HPDE6-E6E7 (cell line): ENCODE measurements around the gene L3MBTL3.
"Not testable (repeated sequence)": the region's sequence is repeated elsewhere in the genome, so short reads cannot be mapped to it uniquely, and the experiment has no call there.

ENCODE experiments used
- DNase-seq: peaks from one replicate; pipeline ENCODE4 v3.0.0; 2011; ENCODE audit warnings: missing footprints; ENCODE audit errors: extremely low spot score

L3MBTL3 gene

GRCh38 chr6:130138909-130139242 is 120.5 kb downstream of the L3MBTL3 start:
- DNase-seq = no peak

- DNase-seq = no peak
Observed at GRCh38 chr6:130140084-130140483, 121.7 kb downstream of the L3MBTL3 start.

DNA sequence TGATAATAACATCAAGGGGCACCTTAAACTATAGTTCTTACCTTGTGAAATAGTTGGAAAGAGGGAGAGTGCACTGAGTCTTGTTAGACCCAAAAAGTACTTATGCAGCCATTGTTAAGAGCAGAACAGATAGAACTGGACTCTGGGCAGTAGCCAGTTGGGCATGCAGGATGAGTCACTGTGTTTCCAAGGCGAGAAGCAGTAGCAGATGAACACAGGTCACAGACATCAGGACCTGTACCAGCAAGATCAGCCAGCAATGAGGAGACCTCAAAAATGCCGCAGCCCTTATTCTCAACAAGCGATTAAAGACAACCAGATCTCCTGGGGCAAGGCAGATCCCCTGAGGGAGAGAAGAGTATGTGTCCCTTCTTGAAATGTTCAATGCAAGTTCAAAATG is 125.3 kb downstream of the L3MBTL3 start:
- peak; percentile 8 for DNase-seq

GRCh38 chr6:130147111-130147510 is 128.7 kb downstream of the L3MBTL3 start:
- no peak for DNase-seq

DNA sequence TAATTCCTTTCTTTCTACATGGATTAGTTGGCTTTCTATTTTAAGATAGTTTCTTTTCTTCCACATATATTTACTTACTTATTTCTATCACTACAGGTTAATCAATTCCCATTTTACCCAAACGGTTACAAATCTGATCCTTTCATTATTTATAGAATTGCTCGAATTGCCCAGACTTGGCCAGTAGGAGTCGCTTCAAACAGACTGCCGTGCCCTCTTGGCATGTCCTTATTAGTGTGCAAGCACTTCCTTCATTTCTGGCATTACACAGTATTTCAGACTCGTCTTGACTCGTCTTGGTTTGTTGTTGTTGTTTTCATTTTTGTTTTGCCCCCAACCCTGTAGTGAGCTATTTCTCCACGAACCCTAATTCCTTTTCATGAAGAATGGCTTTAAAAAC is 129.8 kb downstream of the L3MBTL3 start:
- no peak for DNase-seq

GRCh38 chr6:130149016-130149415 is 130.6 kb downstream of the L3MBTL3 start:
- DNase-seq = not testable (repeated sequence)

- DNase-seq = no peak
Observed at GRCh38 chr6:130150906-130151305, 132.5 kb downstream of the L3MBTL3 start.

- no peak for DNase-seq
Observed at GRCh38 chr6:130152908-130153510, 134.6 kb downstream of the L3MBTL3 start.

DNA sequence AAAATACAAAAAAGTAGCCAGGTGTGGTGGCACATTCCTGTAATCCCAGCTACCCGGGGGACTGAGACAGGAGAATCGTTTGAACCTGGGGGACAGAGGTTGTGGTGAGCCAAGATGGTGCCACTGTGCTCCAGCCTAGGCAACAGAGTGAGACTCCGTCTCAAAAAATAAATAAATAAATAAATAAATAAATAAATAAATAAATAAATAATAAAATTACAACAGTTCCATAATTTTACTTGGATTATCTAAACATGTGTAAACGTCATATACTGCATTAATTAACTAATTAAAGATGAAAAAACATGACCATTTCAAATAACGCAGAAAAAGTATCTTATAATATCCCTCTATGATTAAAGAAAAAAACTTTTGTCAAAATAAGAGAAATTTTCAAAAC is 138.5 kb downstream of the L3MBTL3 start:
- DNase-seq = no peak

- DNase-seq = no peak
Observed at GRCh38 chr6:130158056-130158455, 139.7 kb downstream of the L3MBTL3 start.

DNA sequence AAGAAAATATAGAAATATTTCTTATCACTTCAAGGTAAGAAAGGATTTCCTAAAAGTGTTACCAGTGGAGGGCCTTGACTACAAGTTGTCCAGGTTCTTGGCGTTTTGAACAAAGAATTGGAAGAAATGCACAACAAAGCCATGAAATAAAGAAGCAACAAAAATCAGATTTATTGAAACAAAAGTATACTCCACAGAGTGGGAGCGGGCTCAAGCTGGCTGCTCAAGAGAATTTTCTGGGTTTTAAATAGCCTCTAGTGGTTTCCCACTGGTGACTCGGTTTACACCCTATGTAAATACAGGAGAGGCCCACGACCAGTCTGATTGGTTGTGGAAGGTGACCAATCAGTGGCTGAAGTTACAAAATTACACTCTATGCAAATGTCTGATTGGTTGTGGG is 140.2 kb downstream of the L3MBTL3 start:
- DNase-seq = no peak

DNA sequence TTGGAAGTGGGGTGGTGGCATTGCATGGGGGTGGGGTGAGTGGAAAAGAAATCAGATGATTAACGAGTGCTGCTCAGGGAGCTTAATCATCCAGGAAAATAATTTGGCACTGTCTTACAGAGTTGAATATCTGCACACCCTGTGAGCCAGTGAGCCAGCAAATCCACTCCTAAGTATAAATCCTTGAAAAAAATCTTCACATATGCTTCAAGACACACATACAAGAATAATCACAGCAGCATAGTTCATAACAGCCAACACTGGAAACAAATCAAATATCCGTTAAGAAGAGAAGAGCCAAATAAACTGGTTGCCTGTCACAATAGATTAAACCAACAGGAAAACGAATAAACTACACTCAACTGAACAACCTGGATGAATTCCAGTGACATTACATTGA is 141.6 kb downstream of the L3MBTL3 start:
- DNase-seq = no peak

- DNase-seq = no peak
Observed at GRCh38 chr6:130161683-130162404, 143.5 kb downstream of the L3MBTL3 start.

GRCh38 chr6:130162421-130162820 is 144.0 kb downstream of the L3MBTL3 start:
- no peak for DNase-seq

DNA sequence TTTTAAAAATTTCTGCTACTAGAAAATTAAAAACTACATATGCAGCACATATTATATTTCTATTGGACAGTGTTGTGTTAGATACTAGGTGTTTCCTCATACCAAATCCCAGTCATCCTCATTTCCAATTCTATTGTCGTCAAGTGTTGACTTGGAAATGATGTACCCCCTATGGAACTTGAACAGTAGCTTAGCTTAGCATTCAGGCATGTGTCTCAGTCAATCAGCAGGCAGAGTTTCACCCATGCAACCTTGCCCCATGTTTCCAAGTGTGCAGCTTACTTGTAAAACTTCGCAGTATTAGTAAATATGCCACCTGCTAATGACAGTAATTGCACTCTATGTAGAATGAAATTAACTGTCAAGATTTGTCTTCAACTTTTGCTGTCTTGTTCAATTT is 144.9 kb downstream of the L3MBTL3 start:
- no peak for DNase-seq

DNA sequence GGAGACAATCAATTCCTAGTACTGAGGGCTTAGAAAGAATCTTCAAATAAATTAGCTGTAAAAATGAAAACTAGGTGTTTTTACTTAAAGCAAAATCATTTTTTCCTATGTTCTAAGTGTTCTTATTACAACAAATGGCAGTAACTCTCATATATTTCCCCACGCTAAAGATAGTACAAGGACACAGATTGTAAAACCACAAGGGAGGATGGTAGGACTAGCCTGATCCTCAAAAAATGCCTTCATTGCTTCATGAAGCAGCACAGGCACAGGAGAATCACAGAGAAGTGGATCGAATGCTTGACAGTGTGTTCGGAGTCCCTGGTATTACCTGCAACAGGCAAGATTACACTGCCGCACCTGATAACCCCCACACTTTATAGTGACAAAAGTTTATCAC is 145.9 kb downstream of the L3MBTL3 start:
- no peak for DNase-seq

DNA sequence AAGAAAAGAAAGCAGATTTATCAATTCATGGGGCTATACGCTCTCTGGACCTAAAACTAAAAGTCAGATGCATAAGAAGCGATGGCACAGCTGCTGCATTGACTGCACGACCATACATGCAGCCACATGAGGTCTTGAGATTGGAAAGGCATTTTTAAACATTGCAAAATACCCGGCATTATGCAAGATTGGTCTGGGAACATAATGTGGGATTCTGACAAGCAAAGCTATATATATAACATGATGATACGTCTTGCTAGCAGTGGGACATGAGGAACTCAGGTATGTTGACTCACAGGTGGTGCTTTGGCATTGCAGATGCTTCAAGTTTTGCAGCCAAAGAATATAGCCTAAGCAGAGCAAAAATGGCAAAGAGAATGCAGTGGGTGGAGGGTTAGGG is 149.3 kb downstream of the L3MBTL3 start:
- peak; percentile 37 for DNase-seq

- not testable (repeated sequence) for DNase-seq
Observed at GRCh38 chr6:130170160-130170559, 151.8 kb downstream of the L3MBTL3 start.

DNA sequence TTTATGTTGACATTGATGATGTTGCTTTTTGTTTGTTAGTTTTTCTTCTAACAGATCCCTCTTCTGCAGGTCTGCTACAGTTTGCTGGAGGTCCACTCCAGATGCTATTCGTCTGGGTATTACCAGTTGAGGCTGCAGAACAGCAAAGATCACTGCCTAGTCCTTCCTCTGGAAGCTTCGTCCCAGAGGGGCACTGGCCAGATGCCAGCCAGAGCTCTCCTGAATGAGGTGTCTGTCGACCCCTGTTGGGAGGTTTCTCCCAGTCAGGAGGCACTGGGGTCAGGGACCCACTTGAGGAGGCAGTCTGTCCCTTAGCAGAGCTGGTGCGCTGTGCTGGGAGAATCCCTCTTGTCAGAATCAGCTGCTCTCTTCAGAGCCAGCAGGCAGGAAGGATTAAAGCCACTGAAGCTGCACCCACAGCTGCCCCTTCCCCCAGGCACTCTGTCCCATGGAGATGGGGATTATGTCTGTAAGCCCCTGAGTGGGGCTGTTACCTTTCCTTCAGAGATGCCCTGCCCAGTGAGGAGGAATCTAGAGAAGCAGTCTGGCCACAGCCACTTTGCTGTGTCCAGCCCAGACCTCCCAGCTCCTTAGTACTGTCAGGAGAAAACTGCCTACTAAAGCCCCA is 155.1 kb downstream of the L3MBTL3 start:
- DNase-seq = not testable (repeated sequence)

DNA sequence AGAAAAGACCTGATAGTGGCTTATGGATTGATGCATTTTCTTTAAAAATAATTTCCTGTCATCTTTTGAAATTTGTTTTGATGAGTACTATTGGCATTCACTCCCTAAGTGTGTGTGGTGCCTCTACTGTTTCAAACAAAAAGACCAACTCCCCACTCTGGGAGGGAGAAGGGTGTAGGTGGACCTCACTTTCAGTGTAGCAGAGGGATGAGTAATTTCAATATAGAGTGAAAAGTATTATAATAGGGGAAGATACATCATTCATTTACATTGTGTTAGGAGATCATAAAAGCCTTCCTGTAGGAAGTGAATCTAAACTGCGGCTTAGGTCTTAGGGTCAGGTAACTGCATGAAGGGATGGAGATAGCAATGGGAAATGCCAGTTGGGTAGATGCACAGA is 158.0 kb downstream of the L3MBTL3 start:
- DNase-seq = no peak

DNA sequence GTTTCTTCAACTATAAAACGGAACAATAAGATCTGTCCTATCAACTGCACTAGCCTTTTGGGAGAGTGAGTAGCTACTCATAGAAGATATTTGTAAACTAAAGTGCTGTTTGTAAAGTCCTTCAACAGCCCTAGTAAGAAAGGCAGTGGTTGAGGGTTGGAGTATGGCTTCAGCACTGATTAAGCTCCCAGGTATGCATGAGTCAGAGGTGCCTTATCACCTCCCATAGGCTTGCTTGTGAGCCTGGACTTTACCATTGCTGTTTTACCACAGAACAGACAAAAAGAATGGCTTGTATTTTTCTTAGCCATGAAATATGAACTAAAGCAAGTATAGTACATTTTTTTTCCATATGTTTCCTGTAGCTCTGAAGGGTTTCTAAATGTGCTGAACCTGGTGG is 160.3 kb downstream of the L3MBTL3 start:
- DNase-seq = peak; percentile 76

GRCh38 chr6:130182466-130182865 is 164.1 kb downstream of the L3MBTL3 start:
- DNase-seq = no peak
